GM23338 (cell line): ENCODE results near the gene CFP. TPM values are rescaled to one million over a fixed set of nuclear protein-coding genes. Genes with fewer than 3 reads are reported as not detected.

ENCODE experiments used
- ATAC-seq: fragments of 200-7000 bp; cut with Tn5 transposase; 3 replicates; pipeline ENCODE4 v1.9.1; 2020
- DNase-seq: peaks from one replicate; pipeline ENCODE4 v3.0.0-alpha.2; 2015; ENCODE audit warnings: low spot score
- H2AFZ ChIP-seq: fragments of 200-600 bp; sonication (generic); 2 replicates; pipeline ENCODE4 v1.8.0; 2016; ENCODE audit warnings: antibody characterized with exemption, mild to moderate bottlenecking, moderate library complexity
- H3F3A ChIP-seq: fragments of 200-600 bp; sonication (generic); replicated peaks from 2 replicates; pipeline ENCODE4 v1.8.0; 2017; ENCODE audit warnings: antibody characterized with exemption, mixed run types, low read depth
- H3K27ac ChIP-seq: fragments of 200-600 bp; sonication (generic); 2 replicates; pipeline ENCODE4 v1.6.1; 2016; ENCODE audit warnings: low read depth
- H3K27me3 ChIP-seq: fragments of 200-600 bp; sonication (generic); 2 replicates; pipeline ENCODE4 v1.8.0; 2016; ENCODE audit warnings: mild to moderate bottlenecking, mixed run types, moderate library complexity; ENCODE audit not compliant: insufficient read depth
- H3K36me3 ChIP-seq: fragments of 200-600 bp; sonication (generic); 2 replicates; pipeline ENCODE4 v1.8.0; 2016; ENCODE audit warnings: mild to moderate bottlenecking; ENCODE audit not compliant: insufficient read depth
- H3K4me1 ChIP-seq: fragments of 200-600 bp; sonication (generic); 2 replicates; pipeline ENCODE4 v1.8.0; 2016; ENCODE audit warnings: mild to moderate bottlenecking, moderate library complexity; ENCODE audit not compliant: insufficient read depth
- H3K4me2 ChIP-seq: fragments of 200-600 bp; sonication (generic); 2 replicates; pipeline ENCODE4 v1.7.1; 2017; ENCODE audit warnings: mixed run types
- H3K4me3 ChIP-seq: fragments of 200-600 bp; sonication (generic); 2 replicates; pipeline ENCODE4 v1.6.1; 2016; ENCODE audit warnings: mixed run types
- H3K79me2 ChIP-seq: fragments of 200-600 bp; sonication (generic); replicated peaks from 2 replicates; pipeline ENCODE4 v1.8.0; 2017; ENCODE audit warnings: mild to moderate bottlenecking; ENCODE audit not compliant: insufficient read depth
- H3K9me2 ChIP-seq: fragments of 200-600 bp; sonication (generic); 2 replicates; pipeline ENCODE4 v1.8.0; 2017; ENCODE audit not compliant: insufficient read depth
- H4K20me1 ChIP-seq: fragments of 200-600 bp; sonication (generic); replicated peaks from 2 replicates; pipeline ENCODE4 v1.8.0; 2017; ENCODE audit warnings: mild to moderate bottlenecking; ENCODE audit not compliant: insufficient read depth
- H3K27ac Mint-ChIP-seq: 2 replicates; pipeline ENCODE4 v1.8.0; 2020; ENCODE audit warnings: inconsistent platforms, mild to moderate bottlenecking, moderate library complexity, mixed read lengths
- H3K27me3 Mint-ChIP-seq: 3 replicates; pipeline ENCODE4 v1.8.0; 2022; ENCODE audit warnings: low read depth, mild to moderate bottlenecking, moderate library complexity, mixed read lengths, inconsistent platforms; ENCODE audit not compliant: insufficient read depth, poor library complexity
- H3K36me3 Mint-ChIP-seq: 3 replicates; pipeline ENCODE4 v1.8.0; 2021; ENCODE audit warnings: low read depth, mild to moderate bottlenecking, inconsistent platforms, moderate library complexity, mixed read lengths
- H3K4me1 Mint-ChIP-seq: 3 replicates; pipeline ENCODE4 v1.8.0; 2020; ENCODE audit warnings: mild to moderate bottlenecking, inconsistent platforms, mixed read lengths
- H3K4me3 Mint-ChIP-seq: 3 replicates; pipeline ENCODE4 v1.8.0; 2021; ENCODE audit warnings: moderate library complexity, mild to moderate bottlenecking, inconsistent platforms, mixed read lengths
- H3K9me3 Mint-ChIP-seq: 3 replicates; pipeline ENCODE4 v1.8.0; 2020; ENCODE audit warnings: moderate library complexity, mild to moderate bottlenecking, inconsistent platforms, mixed read lengths
- CREB1 ChIP-seq: fragments of 250-450 bp; sonication (Bioruptor Pico); IDR thresholded peaks from 2 replicates; pipeline ENCODE4 v1.5.0; 2020; ENCODE audit warnings: low read depth, mild to moderate bottlenecking, moderate library complexity
- EZH2 ChIP-seq: fragments of 200-600 bp; sonication (generic); IDR thresholded peaks from one replicate; pipeline ENCODE4 v1.8.0; 2017; ENCODE audit warnings: antibody characterized with exemption, mild to moderate bottlenecking, low read depth; ENCODE audit not compliant: unreplicated experiment
- NANOG ChIP-seq: IDR thresholded peaks from 2 replicates; pipeline ENCODE4 v1.6.1; 2016; ENCODE audit warnings: antibody characterized with exemption, borderline replicate concordance
- STAT1 ChIP-seq: IDR thresholded peaks from one replicate; pipeline ENCODE4 v1.6.1; 2016; ENCODE audit warnings: antibody characterized with exemption; ENCODE audit not compliant: unreplicated experiment
- ZNF114 ChIP-seq: fragments of 250-450 bp; sonication (Bioruptor Pico); IDR thresholded peaks from 2 replicates; pipeline ENCODE4 v1.5.0; 2020; ENCODE audit warnings: mild to moderate bottlenecking, moderate library complexity
- polyA plus RNA-seq: library from polyadenylated mRNA; unstranded; fragments of >200 nt; fragmentation: Nextera tagmentation; extraction: Ambion mirVana; gene quantifications from 2 replicates; pipeline ENCODE4 v1.2.1, GENCODE V29; 2016
- total RNA-seq: library from RNA; depleted of rRNA; stranded (reverse); fragments of >200 nt; shearing (Covaris generic); gene quantifications from 2 replicates; pipeline ENCODE4 v1.2.3, GENCODE V29; 2014
- TF ChIP-seq, protein P1 (sequence below), 2 experiments: fragments of 200-600 bp in 1 of 2; sonication (generic) in 1 of 2; conservative IDR thresholded peaks; 2 replicates each; pipeline versions ENCODE4 v1.5.1 to v1.6.1; 2016 to 2017; ENCODE audit warnings: antibody characterized with exemption in 2 of 2, low read depth in 2 of 2, mild to moderate bottlenecking in 2 of 2, moderate library complexity in 1 of 2
- TF ChIP-seq, protein P2 (sequence below): fragments of 250-450 bp; sonication (Bioruptor Pico); IDR thresholded peaks from 2 replicates; pipeline ENCODE4 v1.5.0; 2020; ENCODE audit warnings: mild to moderate bottlenecking, moderate library complexity
- TF ChIP-seq, protein P3 (sequence below): IDR thresholded peaks from one replicate; pipeline ENCODE4 v1.6.1; 2018; ENCODE audit warnings: antibody characterized with exemption; ENCODE audit not compliant: unreplicated experiment

The CFP gene
- total and polyA plus RNA-seq, 2 experiments from 2014 or later: 2.1 to 2.2 TPM

DNA sequence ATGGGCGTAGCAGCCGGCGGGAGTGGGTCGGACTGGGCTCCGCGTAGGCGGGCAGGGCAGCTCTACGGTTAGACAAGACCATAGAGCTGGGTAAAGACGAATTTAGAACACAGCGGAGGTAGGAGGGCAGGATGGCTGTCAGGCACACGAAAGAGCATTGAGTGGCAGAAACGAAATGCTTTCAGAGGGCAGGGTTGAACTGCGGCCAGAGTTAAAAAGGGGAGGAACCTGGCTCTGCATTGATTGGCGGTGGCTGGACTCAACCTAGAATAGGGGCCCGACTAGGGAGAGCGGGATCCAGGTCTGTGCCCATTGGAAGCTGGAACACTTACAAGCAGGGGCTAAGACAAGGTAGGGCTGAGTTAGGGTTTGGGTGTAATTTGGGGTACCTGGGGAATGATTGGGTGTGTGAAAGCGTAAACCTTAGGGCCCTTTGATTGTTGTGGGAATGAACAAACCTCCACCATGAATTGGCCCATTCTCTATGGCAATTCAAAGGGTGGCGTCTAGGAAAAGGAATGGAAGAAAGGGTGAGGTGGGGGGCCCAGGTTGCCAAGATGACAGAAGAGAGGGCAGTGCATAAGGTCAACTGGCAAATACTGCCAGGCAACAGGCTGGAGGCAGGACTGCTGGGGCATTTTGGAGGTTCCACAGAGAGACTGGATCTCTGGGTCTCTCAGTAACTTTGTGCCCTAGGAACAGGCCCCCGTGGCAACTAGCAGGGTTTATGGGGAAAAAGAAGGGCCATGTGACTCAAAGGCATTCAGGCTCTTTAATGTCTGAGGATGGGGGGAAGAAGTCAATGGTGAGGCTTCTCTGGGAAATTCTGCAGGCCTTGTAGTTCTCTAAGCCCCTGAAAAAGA, 21.5 kb upstream of the CFP start:
- peak overlapping the region; percentile 70 for H3K27ac ChIP-seq
- peak overlapping the region; percentile 92 for H3K4me3 Mint-ChIP-seq
- H3K4me3 ChIP-seq: peak overlapping the region; percentile 52
- H3K79me2 ChIP-seq: peaks cover 21% of the 10 kb centered on the region
- H3K27ac Mint-ChIP-seq: peak overlapping the region; percentile 98
- peak; percentile 42 for ATAC-seq
- H3K9me3 Mint-ChIP-seq: no peaks in the 10 kb centered on the region
- H3K4me1 ChIP-seq: peaks cover 3% of the 10 kb centered on the region; the same call in 1 of the 2 replicates
- H3F3A ChIP-seq: no peaks in the 10 kb centered on the region
- 0 out of 2 replicates have a peak overlapping the region, but pooled peaks have one; percentile 53 for H2AFZ ChIP-seq
- no peaks in the 10 kb centered on the region for H3K36me3 ChIP-seq
- no peaks in the 10 kb centered on the region for H3K9me2 ChIP-seq
- H4K20me1 ChIP-seq: no peaks in the 10 kb centered on the region
- no peaks in the 10 kb centered on the region for H3K27me3 ChIP-seq
- peaks cover 21% of the 10 kb centered on the region for H3K4me1 Mint-ChIP-seq
- H3K36me3 Mint-ChIP-seq: peaks cover 41% of the 10 kb centered on the region
- peak overlapping the region; percentile 80 for H3K4me2 ChIP-seq
- no peak for DNase-seq
- peaks cover 6% of the 10 kb centered on the region for H3K27me3 Mint-ChIP-seq
- TF ChIP-seq EZH2: no peak
- TF ChIP-seq, protein P1, sequence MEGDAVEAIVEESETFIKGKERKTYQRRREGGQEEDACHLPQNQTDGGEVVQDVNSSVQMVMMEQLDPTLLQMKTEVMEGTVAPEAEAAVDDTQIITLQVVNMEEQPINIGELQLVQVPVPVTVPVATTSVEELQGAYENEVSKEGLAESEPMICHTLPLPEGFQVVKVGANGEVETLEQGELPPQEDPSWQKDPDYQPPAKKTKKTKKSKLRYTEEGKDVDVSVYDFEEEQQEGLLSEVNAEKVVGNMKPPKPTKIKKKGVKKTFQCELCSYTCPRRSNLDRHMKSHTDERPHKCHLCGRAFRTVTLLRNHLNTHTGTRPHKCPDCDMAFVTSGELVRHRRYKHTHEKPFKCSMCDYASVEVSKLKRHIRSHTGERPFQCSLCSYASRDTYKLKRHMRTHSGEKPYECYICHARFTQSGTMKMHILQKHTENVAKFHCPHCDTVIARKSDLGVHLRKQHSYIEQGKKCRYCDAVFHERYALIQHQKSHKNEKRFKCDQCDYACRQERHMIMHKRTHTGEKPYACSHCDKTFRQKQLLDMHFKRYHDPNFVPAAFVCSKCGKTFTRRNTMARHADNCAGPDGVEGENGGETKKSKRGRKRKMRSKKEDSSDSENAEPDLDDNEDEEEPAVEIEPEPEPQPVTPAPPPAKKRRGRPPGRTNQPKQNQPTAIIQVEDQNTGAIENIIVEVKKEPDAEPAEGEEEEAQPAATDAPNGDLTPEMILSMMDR (conservative IDR thresholded peaks at IDR 0.05; ENCODE audit: low read depth in 2 of 2): no peak
- TF ChIP-seq, protein P2, sequence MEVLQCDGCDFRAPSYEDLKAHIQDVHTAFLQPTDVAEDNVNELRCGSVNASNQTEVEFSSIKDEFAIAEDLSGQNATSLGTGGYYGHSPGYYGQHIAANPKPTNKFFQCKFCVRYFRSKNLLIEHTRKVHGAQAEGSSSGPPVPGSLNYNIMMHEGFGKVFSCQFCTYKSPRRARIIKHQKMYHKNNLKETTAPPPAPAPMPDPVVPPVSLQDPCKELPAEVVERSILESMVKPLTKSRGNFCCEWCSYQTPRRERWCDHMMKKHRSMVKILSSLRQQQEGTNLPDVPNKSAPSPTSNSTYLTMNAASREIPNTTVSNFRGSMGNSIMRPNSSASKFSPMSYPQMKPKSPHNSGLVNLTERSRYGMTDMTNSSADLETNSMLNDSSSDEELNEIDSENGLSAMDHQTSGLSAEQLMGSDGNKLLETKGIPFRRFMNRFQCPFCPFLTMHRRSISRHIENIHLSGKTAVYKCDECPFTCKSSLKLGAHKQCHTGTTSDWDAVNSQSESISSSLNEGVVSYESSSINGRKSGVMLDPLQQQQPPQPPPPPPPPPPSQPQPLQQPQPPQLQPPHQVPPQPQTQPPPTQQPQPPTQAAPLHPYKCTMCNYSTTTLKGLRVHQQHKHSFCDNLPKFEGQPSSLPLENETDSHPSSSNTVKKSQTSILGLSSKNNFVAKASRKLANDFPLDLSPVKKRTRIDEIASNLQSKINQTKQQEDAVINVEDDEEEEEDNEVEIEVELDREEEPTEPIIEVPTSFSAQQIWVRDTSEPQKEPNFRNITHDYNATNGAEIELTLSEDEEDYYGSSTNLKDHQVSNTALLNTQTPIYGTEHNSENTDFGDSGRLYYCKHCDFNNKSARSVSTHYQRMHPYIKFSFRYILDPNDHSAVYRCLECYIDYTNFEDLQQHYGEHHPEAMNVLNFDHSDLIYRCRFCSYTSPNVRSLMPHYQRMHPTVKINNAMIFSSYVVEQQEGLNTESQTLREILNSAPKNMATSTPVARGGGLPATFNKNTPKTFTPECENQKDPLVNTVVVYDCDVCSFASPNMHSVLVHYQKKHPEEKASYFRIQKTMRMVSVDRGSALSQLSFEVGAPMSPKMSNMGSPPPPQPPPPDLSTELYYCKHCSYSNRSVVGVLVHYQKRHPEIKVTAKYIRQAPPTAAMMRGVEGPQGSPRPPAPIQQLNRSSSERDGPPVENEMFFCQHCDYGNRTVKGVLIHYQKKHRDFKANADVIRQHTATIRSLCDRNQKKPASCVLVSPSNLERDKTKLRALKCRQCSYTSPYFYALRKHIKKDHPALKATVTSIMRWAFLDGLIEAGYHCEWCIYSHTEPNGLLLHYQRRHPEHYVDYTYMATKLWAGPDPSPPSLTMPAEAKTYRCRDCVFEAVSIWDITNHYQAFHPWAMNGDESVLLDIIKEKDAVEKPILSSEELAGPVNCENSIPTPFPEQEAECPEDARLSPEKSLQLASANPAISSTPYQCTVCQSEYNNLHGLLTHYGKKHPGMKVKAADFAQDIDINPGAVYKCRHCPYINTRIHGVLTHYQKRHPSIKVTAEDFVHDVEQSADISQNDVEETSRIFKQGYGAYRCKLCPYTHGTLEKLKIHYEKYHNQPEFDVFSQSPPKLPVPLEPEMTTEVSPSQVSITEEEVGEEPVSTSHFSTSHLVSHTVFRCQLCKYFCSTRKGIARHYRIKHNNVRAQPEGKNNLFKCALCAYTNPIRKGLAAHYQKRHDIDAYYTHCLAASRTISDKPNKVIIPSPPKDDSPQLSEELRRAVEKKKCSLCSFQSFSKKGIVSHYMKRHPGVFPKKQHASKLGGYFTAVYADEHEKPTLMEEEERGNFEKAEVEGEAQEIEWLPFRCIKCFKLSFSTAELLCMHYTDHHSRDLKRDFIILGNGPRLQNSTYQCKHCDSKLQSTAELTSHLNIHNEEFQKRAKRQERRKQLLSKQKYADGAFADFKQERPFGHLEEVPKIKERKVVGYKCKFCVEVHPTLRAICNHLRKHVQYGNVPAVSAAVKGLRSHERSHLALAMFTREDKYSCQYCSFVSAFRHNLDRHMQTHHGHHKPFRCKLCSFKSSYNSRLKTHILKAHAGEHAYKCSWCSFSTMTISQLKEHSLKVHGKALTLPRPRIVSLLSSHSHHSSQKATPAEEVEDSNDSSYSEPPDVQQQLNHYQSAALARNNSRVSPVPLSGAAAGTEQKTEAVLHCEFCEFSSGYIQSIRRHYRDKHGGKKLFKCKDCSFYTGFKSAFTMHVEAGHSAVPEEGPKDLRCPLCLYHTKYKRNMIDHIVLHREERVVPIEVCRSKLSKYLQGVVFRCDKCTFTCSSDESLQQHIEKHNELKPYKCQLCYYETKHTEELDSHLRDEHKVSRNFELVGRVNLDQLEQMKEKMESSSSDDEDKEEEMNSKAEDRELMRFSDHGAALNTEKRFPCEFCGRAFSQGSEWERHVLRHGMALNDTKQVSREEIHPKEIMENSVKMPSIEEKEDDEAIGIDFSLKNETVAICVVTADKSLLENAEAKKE (CRISPR knock-in tag): no peak
- no peak for TF ChIP-seq NANOG
- TF ChIP-seq CREB1 (CRISPR knock-in tag): no peak
- no peak for TF ChIP-seq STAT1
- TF ChIP-seq, protein P3, sequence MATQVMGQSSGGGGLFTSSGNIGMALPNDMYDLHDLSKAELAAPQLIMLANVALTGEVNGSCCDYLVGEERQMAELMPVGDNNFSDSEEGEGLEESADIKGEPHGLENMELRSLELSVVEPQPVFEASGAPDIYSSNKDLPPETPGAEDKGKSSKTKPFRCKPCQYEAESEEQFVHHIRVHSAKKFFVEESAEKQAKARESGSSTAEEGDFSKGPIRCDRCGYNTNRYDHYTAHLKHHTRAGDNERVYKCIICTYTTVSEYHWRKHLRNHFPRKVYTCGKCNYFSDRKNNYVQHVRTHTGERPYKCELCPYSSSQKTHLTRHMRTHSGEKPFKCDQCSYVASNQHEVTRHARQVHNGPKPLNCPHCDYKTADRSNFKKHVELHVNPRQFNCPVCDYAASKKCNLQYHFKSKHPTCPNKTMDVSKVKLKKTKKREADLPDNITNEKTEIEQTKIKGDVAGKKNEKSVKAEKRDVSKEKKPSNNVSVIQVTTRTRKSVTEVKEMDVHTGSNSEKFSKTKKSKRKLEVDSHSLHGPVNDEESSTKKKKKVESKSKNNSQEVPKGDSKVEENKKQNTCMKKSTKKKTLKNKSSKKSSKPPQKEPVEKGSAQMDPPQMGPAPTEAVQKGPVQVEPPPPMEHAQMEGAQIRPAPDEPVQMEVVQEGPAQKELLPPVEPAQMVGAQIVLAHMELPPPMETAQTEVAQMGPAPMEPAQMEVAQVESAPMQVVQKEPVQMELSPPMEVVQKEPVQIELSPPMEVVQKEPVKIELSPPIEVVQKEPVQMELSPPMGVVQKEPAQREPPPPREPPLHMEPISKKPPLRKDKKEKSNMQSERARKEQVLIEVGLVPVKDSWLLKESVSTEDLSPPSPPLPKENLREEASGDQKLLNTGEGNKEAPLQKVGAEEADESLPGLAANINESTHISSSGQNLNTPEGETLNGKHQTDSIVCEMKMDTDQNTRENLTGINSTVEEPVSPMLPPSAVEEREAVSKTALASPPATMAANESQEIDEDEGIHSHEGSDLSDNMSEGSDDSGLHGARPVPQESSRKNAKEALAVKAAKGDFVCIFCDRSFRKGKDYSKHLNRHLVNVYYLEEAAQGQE: no peak
- no peak for TF ChIP-seq ZNF114 (CRISPR knock-in tag)
